NCI-H1092 treated with DMSO at 0.1 percent for 48 hours (cell line): Measurements from ENCODE around the gene CRACR2B.

Experiments used
- DNase-seq: peaks from one replicate; lab custom pipeline; 2025; lab: John Stamatoyannopoulos, UW

The CRACR2B gene

GRCh38 chr11:839875-840617 lies 12.3 kb downstream of the CRACR2B start:
- DNase-seq, result no peak

GRCh38 chr11:841981-842369 lies 14.3 kb downstream of the CRACR2B start:
- no peak for DNase-seq

- peak; percentile 82 for DNase-seq
Measured at GRCh38 chr11:842370-843002, 14.8 kb downstream of the CRACR2B start, which contains the start of the genes POLR2L and TSPAN4. POLR2L (minus strand) TSS chr11:842529; CDS start chr11:842508, 21 bp downstream. TSPAN4 (plus strand) TSS chr11:842852; CDS start chr11:850305, 7,453 bp downstream.

GRCh38 chr11:843086-843734 lies 15.5 kb downstream of the CRACR2B start:
- no peak for DNase-seq

GRCh38 chr11:843818-844692 lies 16.3 kb downstream of the CRACR2B start:
- no peak for DNase-seq

- no peak for DNase-seq
Measured at GRCh38 chr11:844693-845644, 17.2 kb downstream of the CRACR2B start.

- DNase-seq, result no peak
Measured at GRCh38 chr11:845872-846495, 18.3 kb downstream of the CRACR2B start.

GRCh38 chr11:846496-847098 lies 18.9 kb downstream of the CRACR2B start:
- DNase-seq, result no peak

- DNase-seq, result no peak
Measured at GRCh38 chr11:847876-848275, 20.2 kb downstream of the CRACR2B start.

GRCh38 chr11:848380-848931 lies 20.7 kb downstream of the CRACR2B start:
- DNase-seq, result peak; percentile 12

GRCh38 chr11:849104-849824 lies 21.5 kb downstream of the CRACR2B start:
- DNase-seq, result peak; percentile 38

- DNase-seq, result peak; percentile 45
Measured at GRCh38 chr11:849951-850774, 22.4 kb downstream of the CRACR2B start.

GRCh38 chr11:850775-851763 lies 23.4 kb downstream of the CRACR2B start:
- no peak for DNase-seq

GRCh38 chr11:852762-853161 lies 25.0 kb downstream of the CRACR2B start:
- no peak for DNase-seq

GRCh38 chr11:853682-854448 lies 26.1 kb downstream of the CRACR2B start:
- DNase-seq, result no peak
